Esophagus squamous epithelium (tissue), 5 donors: Measurements from ENCODE around the gene PDRG1. TPM values are rescaled to one million over a fixed set of nuclear protein-coding genes. Genes with fewer than 3 reads are reported as not detected.

Experiments used
- DNase-seq: peaks from one replicate; lab custom pipeline; 2025; lab: John Stamatoyannopoulos, UW
- H3K27ac ChIP-seq, 4 donors: fragments of 200-600 bp; sonication (generic); one replicate each; pipeline ENCODE4 v1.5.1; 2016 to 2019; ENCODE audit warnings: mild to moderate bottlenecking in 1 of 4
- H3K27me3 ChIP-seq, 4 donors: fragments of 200-600 bp; sonication (generic); 1 replicate in 3 of 4; 2 replicates in 1 of 4; pipeline versions ENCODE4 v1.5.1 to v1.6.0; 2017 to 2021; ENCODE audit warnings: antibody characterized with exemption in 1 of 4
- H3K36me3 ChIP-seq, 3 donors: fragments of 200-600 bp; sonication (generic); one replicate each; pipeline ENCODE4 v1.5.1; 2016 to 2019
- H3K4me1 ChIP-seq, 3 donors: fragments of 200-600 bp; sonication (generic); one replicate each; pipeline ENCODE4 v1.5.1; 2017 to 2019
- H3K4me3 ChIP-seq, 4 donors: fragments of 200-600 bp; sonication (generic); 1 replicate in 3 of 4; 2 replicates in 1 of 4; pipeline ENCODE4 v1.5.1; 2016 to 2019; ENCODE audit warnings: mild to moderate bottlenecking in 2 of 4, moderate library complexity in 1 of 4
- H3K9me3 ChIP-seq, 3 donors: fragments of 200-600 bp; sonication (generic); one replicate each; pipeline ENCODE4 v1.5.1; 2016 to 2019
- POLR2A ChIP-seq, 4 donors: fragments of 450-650 bp; IDR thresholded peaks; one replicate each; pipeline ENCODE4 v1.6.1; 2017; ENCODE audit warnings: antibody characterized with exemption in 4 of 4, mild to moderate bottlenecking in 4 of 4, moderate library complexity in 3 of 4
- WGBS, 2 donors: methylation state at CpG; one replicate each; pipeline ENCODE4 v1.1.5; 2018; 5-methylcytosine and 5-hydroxymethylcytosine counted together
- intact Hi-C: fragments of 100-400 bp; cut with DNase I; formaldehyde crosslinking; loops from one replicate; pipeline ENCODE4 v1.15.0; 2022
- total RNA-seq, 4 donors: library from RNA; depleted of rRNA; stranded (reverse); fragments of >200 nt; gene quantifications; one replicate each; pipeline ENCODE4 v1.1.0, GENCODE V29; 2016
- TF ChIP-seq, protein P1 (sequence below), 6 experiments: fragments of 450-650 bp in 4 of 6; fragments of 200-600 bp in 2 of 6; sonication (generic) in 2 of 6; IDR thresholded peaks; one replicate each; pipeline ENCODE4 v1.5.1; 2016 to 2019; ENCODE audit warnings: antibody characterized with exemption in 6 of 6, mild to moderate bottlenecking in 4 of 6, moderate library complexity in 4 of 6
- donor health status: DM: yes; HTN: yes; CAD: no.

The PDRG1 gene
- total RNA-seq, 4 donors from 2014 or later: 6.6 to 14.8 (median 11.1) TPM

DNA sequence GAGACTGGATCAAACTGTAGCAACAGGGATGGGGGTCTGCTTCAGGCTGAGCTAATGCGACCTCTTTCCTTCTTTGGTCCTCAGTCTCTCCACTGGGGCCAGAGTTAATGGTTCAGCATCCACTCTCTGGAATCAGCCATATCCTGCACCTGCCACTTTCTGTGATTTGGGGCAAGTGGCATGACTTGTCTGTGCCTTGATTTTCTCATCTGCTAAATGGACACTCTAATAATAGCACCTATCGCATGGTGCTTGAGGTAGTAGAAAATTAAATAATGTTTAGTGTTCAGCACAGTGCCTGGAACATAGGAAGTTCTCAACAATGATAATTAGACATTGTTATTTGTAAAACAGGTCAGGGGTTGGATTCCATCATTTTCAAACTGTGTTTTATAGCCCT, 22.4 kb upstream of the PDRG1 start:
- H3K9me3 ChIP-seq: no peaks in the 10 kb centered on the region
- WGBS, 2 donors: 78 to 89% methylated on average over 2 of the region's 2 CpGs

DNA sequence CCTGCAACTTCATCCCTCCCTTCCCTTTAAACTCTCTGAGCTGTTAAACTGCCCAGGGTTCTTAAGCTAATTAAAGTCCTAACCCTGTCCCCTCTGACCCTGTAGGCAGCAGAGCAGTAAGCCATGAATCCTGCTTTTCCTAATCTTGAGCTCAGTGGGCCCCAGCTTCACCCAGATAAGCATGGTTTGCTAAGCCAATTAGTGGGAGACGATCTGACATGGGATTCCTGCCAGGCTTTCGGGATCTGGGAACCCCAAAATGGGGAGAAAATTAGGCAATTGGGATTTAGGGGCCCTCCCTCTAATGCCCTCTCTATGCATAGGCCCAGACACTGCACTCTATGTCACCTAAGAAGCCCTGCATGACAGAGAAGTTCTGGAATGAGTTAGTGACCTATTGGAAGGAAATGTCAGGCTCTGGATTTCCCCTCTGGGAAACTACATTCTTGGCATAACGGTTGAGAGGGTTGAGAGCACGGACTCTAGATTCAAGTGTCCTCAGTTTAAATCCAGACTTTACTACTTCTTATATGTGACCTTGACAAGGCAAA, 20.7 kb upstream of the PDRG1 start:
- Histone ChIP-seq H3K27me3 (peaks cover 0 to 78% (median 0%) of the 10 kb centered on the region in 4 donors), H3K4me3 (no peak overlapping the region), H3K4me1 (peaks cover 0 to 11% (median 11%) of the 10 kb centered on the region in 3 donors), H3K36me3 (no peaks in the 10 kb centered on the region), H3K9me3 (no peaks in the 10 kb centered on the region), H3K27ac (no peak overlapping the region)
- WGBS, 2 donors: 40 to 49% methylated on average over 4 of the region's 4 CpGs
- no peak for TF ChIP-seq POLR2A (IDR thresholded peaks at IDR 0.05)
- TF ChIP-seq, protein P1, sequence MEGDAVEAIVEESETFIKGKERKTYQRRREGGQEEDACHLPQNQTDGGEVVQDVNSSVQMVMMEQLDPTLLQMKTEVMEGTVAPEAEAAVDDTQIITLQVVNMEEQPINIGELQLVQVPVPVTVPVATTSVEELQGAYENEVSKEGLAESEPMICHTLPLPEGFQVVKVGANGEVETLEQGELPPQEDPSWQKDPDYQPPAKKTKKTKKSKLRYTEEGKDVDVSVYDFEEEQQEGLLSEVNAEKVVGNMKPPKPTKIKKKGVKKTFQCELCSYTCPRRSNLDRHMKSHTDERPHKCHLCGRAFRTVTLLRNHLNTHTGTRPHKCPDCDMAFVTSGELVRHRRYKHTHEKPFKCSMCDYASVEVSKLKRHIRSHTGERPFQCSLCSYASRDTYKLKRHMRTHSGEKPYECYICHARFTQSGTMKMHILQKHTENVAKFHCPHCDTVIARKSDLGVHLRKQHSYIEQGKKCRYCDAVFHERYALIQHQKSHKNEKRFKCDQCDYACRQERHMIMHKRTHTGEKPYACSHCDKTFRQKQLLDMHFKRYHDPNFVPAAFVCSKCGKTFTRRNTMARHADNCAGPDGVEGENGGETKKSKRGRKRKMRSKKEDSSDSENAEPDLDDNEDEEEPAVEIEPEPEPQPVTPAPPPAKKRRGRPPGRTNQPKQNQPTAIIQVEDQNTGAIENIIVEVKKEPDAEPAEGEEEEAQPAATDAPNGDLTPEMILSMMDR (IDR thresholded peaks at IDR 0.05): no peak
- intact Hi-C loops: no loop called here
- DNase-seq: no peak

More for the DNA sequence above, 22.4 kb upstream of the PDRG1 start:
- Histone ChIP-seq H3K36me3 (no peaks in the 10 kb centered on the region), H3K4me1 (no peaks in the 10 kb centered on the region), H3K4me3 (no peak overlapping the region), H3K27ac (no peak overlapping the region), H3K27me3 (peaks cover 0 to 63% (median 0%) of the 10 kb centered on the region in 4 donors)
- intact Hi-C loops: no loop called here
- DNase-seq: no peak
- TF ChIP-seq, protein P1 (IDR thresholded peaks at IDR 0.05): no peak
- TF ChIP-seq POLR2A (IDR thresholded peaks at IDR 0.05): no peak

DNA sequence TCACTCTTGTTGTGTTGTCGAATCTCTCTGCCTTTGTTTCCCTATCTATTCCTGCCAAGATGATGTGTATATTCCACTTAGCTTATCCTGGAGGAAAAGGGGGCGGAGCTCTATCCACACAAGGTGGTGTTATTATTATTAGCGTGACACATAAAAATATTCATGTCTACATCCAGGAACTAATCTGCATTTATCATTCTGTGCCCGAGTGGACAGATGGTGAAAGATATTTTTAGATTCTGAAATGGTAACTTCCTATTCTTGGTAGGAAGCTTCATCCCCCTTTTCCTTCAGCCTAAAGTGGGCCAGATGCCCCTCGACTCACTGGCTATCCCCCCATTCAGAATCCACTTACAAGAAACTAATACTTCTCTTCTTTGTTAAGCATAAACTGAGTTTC, 18.1 kb upstream of the PDRG1 start:
- H3K36me3 ChIP-seq: no peaks in the 10 kb centered on the region
- H3K27ac ChIP-seq: no peak overlapping the region
- 48 to 50% methylated on average over 5 of the region's 5 CpGs for WGBS, 2 donors
- peaks cover 0 to 92% (median 1%) of the 10 kb centered on the region in 4 donors for H3K27me3 ChIP-seq
- DNase-seq: no peak
- peaks cover 0 to 11% (median 11%) of the 10 kb centered on the region in 3 donors for H3K4me1 ChIP-seq
- intact Hi-C loops: no loop called here
- TF ChIP-seq, protein P1 (IDR thresholded peaks at IDR 0.05): no peak
- TF ChIP-seq POLR2A (IDR thresholded peaks at IDR 0.05): no peak
- H3K9me3 ChIP-seq: no peaks in the 10 kb centered on the region
- H3K4me3 ChIP-seq: no peak overlapping the region

DNA sequence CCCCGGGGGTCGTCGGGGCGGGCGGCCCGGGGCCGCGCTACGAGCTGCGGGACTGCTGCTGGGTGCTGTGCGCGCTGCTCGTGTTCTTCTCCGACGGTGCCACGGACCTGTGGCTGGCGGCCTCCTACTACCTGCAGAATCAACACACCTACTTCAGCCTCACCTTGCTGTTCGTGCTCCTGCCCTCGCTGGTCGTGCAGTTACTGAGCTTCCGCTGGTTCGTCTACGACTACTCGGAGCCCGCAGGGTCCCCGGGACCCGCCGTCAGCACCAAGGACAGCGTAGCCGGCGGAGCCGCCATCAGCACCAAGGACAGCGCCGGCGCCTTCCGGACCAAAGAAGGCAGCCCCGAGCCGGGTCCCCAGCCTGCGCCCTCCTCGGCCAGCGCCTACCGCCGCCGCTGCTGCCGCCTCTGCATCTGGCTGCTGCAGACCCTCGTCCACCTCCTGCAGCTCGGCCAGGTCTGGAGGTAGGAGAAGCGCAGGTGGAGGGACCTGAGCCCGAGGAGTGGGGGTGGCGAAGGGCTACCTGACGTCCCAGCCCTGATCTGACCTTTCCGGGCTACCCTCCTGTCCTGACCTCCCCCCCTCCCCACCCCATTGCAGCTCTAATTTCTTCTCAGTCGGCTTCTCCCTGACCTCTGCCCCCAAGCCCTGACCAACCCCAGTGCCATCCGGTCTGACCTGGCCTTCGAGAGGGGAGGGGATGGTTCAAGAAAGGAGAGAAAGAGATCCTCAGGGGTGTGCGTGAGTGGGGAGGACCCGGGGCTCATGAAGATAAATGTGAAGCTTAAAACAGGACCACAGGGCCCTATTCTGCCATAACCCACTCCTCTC, 16.7 kb upstream of the PDRG1 start:
- H3K4me3 ChIP-seq: peak overlapping the region in 2 of 4 donors; percentile 19 to 35
- no peak overlapping the region for H3K27ac ChIP-seq
- H3K9me3 ChIP-seq: no peaks in the 10 kb centered on the region
- peaks cover 0 to 92% (median 1%) of the 10 kb centered on the region in 4 donors for H3K27me3 ChIP-seq
- H3K4me1 ChIP-seq: peaks cover 0 to 11% (median 11%) of the 10 kb centered on the region in 3 donors
- TF ChIP-seq, protein P1 (IDR thresholded peaks at IDR 0.05): no peak
- TF ChIP-seq POLR2A (IDR thresholded peaks at IDR 0.05): no peak
- 0 to 9% methylated on average over 9 to 15 of the region's 57 CpGs for WGBS, 2 donors
- H3K36me3 ChIP-seq: no peaks in the 10 kb centered on the region
- no peak for DNase-seq
- intact Hi-C loops: no loop called here

DNA sequence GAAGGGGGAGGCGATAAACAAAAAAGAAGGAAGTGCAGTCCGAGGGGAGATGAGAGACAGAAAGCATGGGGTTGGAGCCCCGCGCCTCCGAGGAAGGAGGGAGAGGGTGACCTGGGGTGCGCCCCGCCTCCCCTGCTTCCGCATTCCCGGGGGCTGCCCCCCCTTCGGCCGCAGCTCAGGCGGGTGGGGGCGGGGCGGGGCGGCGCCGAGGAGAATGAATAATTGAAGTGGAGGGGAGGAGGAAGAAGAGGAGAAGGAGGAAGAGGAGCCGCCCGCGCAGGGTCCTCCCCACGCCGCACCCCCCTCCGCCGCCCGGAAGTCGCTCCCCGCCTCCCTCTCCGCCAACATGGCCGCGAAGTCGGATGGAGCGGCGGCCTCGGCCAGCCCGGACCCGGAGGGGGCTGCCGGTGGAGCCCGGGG, 16.0 kb upstream of the PDRG1 start, which contains the start of gene XKR7:
Gene XKR7, plus strand, starts transcription at position 322 of the 420 bp plus-strand sequence. Its CDS starts 25 bp downstream, at position 347.
- Histone ChIP-seq H3K4me1 (peaks cover 0 to 11% (median 11%) of the 10 kb centered on the region in 3 donors), H3K9me3 (no peaks in the 10 kb centered on the region), H3K27me3 (peaks cover 0 to 95% (median 1%) of the 10 kb centered on the region in 4 donors), H3K36me3 (no peaks in the 10 kb centered on the region), H3K27ac (no peak within 1 kb of the TSS), H3K4me3 (peak within 1 kb of the TSS in 2 of 4 donors; percentile 19 to 35)
- 0% methylated on average over 2 to 3 of the region's 38 CpGs for whole genome bisulfite sequencing, 2 donors
- DNase-seq: no peak
- TF ChIP-seq, protein P1 (IDR thresholded peaks at IDR 0.05): no peak
- TF ChIP-seq POLR2A (IDR thresholded peaks at IDR 0.05): no peak
- intact Hi-C loops: no loop called here
